ENCODE measurements around the gene CD36.

Gene CD36

GRCh38 chr7:80629023-80629422, 9.4 kb upstream of the CD36 start:
- no peak for DNase-seq

DNA sequence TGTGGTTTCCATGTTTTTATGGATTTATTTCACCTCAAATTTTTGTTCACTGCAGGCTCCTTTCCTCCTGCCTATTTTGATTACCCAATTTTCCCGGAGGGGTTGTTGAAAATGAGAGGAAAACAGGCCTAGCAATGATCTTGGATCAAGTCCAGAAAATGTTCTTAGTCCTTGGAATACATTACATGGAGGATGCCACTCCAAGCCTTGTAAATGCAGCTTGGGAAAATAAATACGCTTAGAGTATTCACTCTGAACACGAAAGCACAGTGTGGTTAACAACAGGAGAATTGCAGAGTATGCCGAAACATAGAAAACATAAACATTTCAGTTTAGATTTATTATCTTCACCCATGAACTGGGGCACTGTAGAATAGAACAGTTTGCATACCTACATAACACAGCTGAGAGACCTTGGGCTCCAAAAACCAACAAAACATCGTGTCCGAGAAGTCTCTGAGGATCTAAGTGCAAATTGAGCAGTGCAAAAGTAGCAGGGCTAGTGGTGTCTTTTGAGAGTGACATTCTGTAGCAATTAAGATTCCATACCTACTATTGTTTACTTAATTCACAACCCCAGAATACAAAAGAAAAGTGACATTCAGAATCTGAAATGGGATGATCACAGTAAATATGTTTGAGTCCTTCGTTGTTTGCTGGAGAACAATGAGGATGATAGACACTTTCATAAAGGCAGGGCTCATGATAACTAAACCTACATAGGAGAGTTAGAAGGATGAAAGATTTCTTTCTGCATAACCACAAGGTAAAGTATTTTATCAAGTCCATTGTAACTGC, 7.6 kb upstream of the CD36 start:
- no peak for DNase-seq

GRCh38 chr7:80631421-80631820, 7.0 kb upstream of the CD36 start:
- DNase-seq: no peak

GRCh38 chr7:80632139-80632538, 6.3 kb upstream of the CD36 start:
- DNase-seq: no peak

- DNase-seq: no peak
These were observed 5.6 kb upstream of the CD36 start for GRCh38 chr7:80632819-80633218.

DNA sequence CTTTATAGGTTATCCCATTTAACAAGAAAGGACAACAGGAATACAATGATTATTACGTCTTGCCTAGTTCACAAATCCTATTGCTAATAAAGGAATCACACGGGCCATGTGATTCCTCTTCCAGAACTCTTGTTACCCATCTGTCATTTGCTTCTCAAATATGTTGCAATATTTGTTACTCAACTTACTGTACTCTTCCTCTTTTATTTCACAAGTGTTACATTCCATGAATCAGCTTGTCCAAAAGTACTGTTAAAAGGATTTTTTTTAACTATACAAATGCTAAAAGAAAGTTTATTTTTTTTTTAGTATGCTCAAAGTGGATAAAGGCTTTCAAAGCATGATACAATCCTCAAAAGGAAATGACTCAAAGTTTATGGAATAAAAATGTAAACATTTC, 3.9 kb upstream of the CD36 start:
- DNase-seq: no peak

DNA sequence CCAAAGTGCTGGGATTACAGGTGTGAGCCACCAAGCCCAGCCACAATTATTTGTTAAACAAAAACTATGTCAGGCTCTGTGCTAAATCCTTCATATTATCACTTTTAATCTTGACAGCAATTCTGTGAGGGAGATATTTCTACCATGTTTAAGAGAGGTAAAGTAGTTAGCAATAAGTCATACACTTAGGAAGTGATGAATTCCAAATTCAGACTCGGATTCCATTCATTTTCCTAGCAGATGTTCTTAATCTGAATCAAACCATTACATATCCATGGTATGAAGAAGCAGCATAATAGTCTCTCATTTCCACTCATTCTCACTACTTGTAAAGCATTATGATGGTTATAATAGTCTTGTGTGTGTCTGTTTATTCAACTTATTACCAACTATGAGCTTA, 2.9 kb upstream of the CD36 start:
- DNase-seq: no peak

DNA sequence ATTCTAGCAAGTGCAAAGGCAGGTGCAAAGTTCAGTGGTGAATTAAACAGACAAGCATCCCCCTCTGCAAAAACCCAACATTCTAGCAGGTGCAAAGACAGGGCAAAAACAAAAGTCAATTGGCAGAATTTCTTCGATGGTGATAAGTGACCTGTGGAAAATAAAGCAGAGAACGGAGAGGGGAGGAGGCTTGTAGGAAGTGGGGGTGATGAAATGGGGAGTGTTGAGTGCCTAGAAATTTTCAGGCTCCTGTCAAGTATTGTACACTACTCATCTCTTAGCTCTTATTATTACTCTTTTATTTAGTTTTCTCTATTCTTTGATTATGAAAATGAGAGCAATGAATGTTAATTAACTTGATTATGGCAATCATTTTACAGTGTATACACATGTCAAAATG, 2.4 kb upstream of the CD36 start:
- no peak for DNase-seq

DNA sequence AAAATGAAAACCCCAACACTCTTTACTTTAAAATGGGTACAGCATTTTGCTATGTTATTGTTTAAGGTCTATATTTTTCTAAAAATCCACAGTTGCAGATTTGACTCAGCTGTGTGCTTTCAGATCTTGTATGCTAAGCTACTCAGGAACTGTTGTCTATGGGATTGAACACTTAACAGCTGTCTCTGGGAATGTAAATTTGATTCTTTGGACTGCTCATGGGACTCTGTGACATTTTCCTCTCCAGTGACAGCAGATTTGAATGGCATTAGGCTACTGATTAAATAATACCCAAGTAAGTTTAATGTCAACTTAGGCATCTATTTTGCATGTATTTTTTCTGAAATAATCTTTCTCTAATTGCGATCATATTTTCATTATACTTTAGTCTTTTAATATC, 1.7 kb upstream of the CD36 start:
- no peak for DNase-seq

DNA sequence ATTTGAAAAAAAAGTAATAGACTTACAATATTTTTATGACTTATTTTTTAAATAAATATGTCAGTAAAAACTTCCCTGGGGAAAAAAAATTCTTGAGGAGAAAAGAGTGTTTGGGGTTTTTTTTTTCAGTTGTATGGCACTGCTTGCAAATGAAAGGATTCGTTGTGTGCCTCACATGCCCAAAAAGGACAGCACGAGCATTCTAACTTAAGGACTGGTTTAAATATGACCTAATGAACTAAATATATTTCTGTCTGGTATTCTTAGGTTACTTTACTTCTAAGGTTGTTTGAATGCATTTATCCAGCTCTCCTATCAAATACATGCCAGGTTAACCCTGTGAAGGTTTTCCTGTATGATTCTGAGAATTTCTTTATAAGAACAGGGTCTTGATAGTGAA, 988 bp upstream of the CD36 start:
- no peak for DNase-seq

DNA sequence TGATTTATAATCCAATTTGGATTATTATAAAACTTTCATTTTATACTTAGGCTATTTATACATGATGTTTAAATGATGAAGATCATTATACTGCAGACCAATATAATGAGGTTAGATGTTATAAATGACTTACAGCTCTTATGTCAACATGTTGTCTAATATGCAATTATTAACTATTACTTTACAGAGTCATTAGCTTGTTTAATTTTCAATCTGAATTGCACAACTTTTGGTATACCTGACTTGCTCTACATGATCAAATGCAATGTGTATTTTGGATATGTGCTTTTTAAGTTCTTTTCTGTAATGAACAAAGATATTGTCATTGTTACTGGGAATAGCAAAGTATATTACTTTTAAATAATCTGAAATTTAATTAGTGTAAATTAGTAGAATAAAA, 569 bp downstream of the CD36 start:
- no peak for DNase-seq

DNA sequence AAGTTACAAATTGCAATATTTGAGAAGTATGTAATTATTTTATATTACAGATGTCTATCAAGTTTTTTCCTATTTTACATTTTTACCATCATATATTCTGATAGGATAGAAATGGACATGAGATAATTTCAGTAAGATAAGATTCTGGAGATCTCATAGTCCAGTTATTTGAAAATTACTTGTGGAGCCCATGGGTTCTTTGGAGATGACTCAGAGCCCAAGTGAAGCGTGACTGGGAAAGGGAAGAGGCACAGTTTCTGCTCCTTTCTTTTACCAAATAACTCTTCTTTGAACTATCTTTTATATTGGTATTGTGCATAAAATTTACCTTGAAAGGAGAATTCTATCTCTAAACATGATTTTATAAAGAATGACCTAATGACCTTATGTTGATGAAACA, 2.4 kb downstream of the CD36 start:
- no peak for DNase-seq

- no peak for DNase-seq
These were observed 3.1 kb downstream of the CD36 start for GRCh38 chr7:80641548-80641947.

DNA sequence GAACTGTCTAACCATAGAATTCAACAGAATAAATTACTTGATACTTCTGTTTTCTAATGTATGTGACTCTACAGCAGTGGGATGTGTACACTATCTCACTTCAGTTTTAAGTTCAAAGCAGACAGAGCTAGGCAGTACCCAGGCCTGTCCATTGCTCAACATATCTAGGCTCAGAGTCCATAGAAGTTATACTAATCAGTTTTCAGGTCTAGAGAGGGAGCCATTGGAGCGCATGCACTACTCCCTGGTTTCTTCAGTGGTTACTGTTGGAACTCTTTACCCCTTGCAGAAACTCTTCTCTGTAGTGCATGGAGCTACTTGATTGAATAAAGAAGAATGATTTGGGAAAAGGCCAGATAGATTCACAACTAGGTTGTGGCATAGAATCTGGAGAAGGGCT, 4.4 kb downstream of the CD36 start:
- DNase-seq: no peak

GRCh38 chr7:80643336-80643915, 5.0 kb downstream of the CD36 start:
- DNase-seq: no peak

GRCh38 chr7:80644054-80644453, 5.6 kb downstream of the CD36 start:
- DNase-seq: peak; percentile 65

DNA sequence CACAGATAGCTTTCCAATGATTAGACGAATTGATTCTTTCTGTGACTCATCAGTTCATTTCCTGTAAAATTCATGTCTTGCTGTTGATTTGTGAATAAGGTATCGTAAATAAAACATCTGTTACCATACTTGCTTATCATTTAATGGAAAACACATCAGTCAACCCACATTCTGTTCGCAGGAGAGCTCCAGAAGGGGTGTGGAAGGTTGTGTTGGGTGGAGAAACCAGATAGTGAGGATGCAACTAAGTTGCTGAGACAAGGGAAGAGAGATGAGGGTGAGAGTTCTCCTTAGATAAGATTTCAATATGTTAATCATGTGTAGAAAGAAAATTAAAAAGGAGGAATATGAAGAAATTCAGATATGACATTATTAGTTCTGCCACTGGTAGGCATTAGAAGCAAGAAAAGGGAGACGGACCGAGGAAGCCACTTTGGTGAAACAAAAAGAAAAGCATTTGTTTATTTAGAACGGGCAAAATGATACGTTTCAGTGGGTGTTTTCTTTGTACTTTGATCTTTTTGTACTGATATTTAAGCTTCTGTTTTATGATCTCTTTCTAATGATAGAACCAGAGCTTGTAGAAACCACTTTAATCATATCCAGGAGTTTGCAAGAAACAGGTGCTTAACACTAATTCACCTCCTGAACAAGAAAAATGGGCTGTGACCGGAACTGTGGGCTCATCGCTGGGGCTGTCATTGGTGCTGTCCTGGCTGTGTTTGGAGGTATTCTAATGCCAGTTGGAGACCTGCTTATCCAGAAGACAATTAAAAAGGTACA, 7.8 kb downstream of the CD36 start:
- DNase-seq: no peak

DNA sequence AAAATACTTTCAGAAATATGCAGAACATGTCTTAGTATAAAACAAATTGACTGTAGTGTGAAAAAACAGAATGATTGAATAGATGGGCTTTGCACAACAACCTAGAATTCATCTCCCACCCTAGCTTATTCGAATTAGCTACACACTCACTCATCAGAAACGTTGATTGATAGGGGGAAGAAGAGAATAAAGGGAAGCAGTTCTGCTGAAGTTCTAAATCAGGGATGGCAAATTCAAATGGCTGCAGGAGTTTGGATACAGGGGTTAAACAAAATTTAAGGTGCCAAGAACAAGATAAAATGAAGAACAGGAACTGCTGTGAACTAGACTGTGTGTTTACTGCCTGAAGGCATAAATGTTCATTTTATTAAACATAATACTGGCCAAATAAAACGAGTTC, 9.0 kb downstream of the CD36 start:
- DNase-seq: no peak

- no peak for DNase-seq
These were observed 9.7 kb downstream of the CD36 start for GRCh38 chr7:80648031-80648600.

DNA sequence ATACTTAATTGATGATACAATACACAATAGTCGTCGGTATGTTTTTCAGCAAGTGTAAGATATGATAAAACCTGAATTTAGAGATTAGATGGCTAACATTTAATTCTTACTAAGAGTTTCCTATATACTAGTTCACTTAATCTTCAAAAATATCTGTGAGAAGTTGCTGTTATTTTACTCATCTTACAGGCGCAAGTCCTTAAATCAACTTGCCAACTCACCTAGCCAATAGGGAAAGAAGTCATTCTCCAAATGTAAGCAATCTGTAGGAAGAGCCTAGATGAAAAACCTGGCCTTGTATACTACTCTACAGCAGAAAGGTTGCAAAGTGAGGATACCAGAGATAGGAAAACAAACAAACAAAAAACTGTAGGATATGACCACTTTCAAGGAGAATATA, 10.6 kb downstream of the CD36 start:
- DNase-seq: no peak

GRCh38 chr7:80650030-80650429, 11.6 kb downstream of the CD36 start:
- no peak for DNase-seq

GRCh38 chr7:80651471-80651870, 13.0 kb downstream of the CD36 start:
- no peak for DNase-seq

GRCh38 chr7:80653244-80653643, 14.8 kb downstream of the CD36 start:
- peak; percentile 20 for DNase-seq

DNA sequence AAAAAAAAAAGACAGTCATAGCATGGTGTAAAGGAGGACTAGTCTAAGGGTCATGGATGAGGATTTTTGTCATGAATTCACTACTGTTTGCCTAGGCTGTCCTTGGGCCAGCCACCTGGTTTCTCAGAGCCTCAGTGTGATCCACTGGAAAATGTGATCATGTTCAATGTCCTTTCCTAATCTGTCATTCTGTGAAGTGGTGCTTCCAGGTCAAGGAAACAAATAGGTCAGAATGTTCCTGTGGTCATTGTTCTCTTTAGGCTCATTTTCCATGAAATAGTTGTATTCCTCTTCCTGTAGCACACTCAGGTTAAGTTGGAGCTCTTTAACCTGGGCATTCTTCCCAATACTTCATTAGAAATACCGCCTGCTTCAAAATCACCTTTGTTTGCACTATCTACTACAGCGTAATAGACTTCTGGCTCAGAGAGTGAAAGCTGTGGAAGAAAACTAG, 16.5 kb downstream of the CD36 start:
- no peak for DNase-seq

Data from eye (tissue), 1 donor.